GM19397 (cell line): ENCODE data around the gene GOLPH3.
"Not testable (repeated sequence)": the region's sequence is repeated elsewhere in the genome, so short reads cannot be mapped to it uniquely, and the experiment has no call there.

ENCODE experiments used
- ATAC-seq: cut with Tn5 transposase; IDR thresholded peaks from one replicate; pipeline ENCODE4 v1.9.1; 2021; ENCODE audit warnings: mild to moderate bottlenecking, moderate library complexity; ENCODE audit not compliant: unreplicated experiment

GOLPH3 gene

GRCh38 chr5:32172186-32172911, 1.8 kb downstream of the GOLPH3 start:
- not testable (repeated sequence) for ATAC-seq

GRCh38 chr5:32170303-32171151, 3.6 kb downstream of the GOLPH3 start:
- ATAC-seq: no peak

GRCh38 chr5:32168460-32169033, 5.6 kb downstream of the GOLPH3 start:
- ATAC-seq: no peak

- no peak for ATAC-seq
These were observed 8.5 kb downstream of the GOLPH3 start for GRCh38 chr5:32165597-32165996.

GRCh38 chr5:32163785-32164184, 10.3 kb downstream of the GOLPH3 start:
- no peak for ATAC-seq

- ATAC-seq: no peak
These were observed 11.1 kb downstream of the GOLPH3 start for GRCh38 chr5:32163053-32163452.

GRCh38 chr5:32160228-32160627, 13.9 kb downstream of the GOLPH3 start:
- ATAC-seq: no peak

- no peak for ATAC-seq
These were observed 14.6 kb downstream of the GOLPH3 start for GRCh38 chr5:32159328-32160072.

- ATAC-seq: no peak
These were observed 15.5 kb downstream of the GOLPH3 start for GRCh38 chr5:32158679-32158975.

- ATAC-seq: no peak
These were observed 17.0 kb downstream of the GOLPH3 start for GRCh38 chr5:32157078-32157477.

- ATAC-seq: no peak
These were observed 17.5 kb downstream of the GOLPH3 start for GRCh38 chr5:32156635-32157034.

- ATAC-seq: no peak
These were observed 18.9 kb downstream of the GOLPH3 start for GRCh38 chr5:32155211-32155610.

- ATAC-seq: no peak
These were observed 20.4 kb downstream of the GOLPH3 start for GRCh38 chr5:32153723-32154122.

GRCh38 chr5:32151198-32151597, 22.9 kb downstream of the GOLPH3 start:
- no peak for ATAC-seq

GRCh38 chr5:32150366-32150765, 23.8 kb downstream of the GOLPH3 start:
- no peak for ATAC-seq

- no peak for ATAC-seq
These were observed 26.2 kb downstream of the GOLPH3 start for GRCh38 chr5:32147959-32148358.

- no peak for ATAC-seq
These were observed 26.9 kb downstream of the GOLPH3 start for GRCh38 chr5:32147236-32147635.

- no peak for ATAC-seq
These were observed 28.7 kb downstream of the GOLPH3 start for GRCh38 chr5:32145378-32145777.

- ATAC-seq: no peak
These were observed 29.5 kb downstream of the GOLPH3 start for GRCh38 chr5:32144378-32145207.

- ATAC-seq: no peak
These were observed 30.3 kb downstream of the GOLPH3 start for GRCh38 chr5:32143617-32144377.
